Stimulated activated CD4-positive, alpha-beta T cell treated with anti-CD3 and anti-CD28 coated beads, Interleukin-1b, Interleukin-23, amount 100 ng/mL, for 4 hours (primary cell): ENCODE results near the gene ZDHHC14.

ENCODE experiments used
- DNase-seq, 2 donors: peaks; one replicate each; pipeline ENCODE4 v3.0.0-alpha.2; 2020; ENCODE audit warnings: low read depth in 2 of 2

Gene ZDHHC14

GRCh38 chr6:157642736-157643135, 261.7 kb downstream of the ZDHHC14 start:
- DNase-seq: no peak

GRCh38 chr6:157644043-157644810, 263.2 kb downstream of the ZDHHC14 start:
- DNase-seq: peak; percentile 20 to 31

GRCh38 chr6:157645201-157645795, 264.3 kb downstream of the ZDHHC14 start:
- DNase-seq: no peak

- DNase-seq: no peak
Observed at GRCh38 chr6:157646012-157646411, 265.0 kb downstream of the ZDHHC14 start.

- no peak for DNase-seq
Observed at GRCh38 chr6:157647261-157647915, 266.4 kb downstream of the ZDHHC14 start.

GRCh38 chr6:157648561-157648960, 267.6 kb downstream of the ZDHHC14 start:
- no peak for DNase-seq

- no peak for DNase-seq
Observed at GRCh38 chr6:157649311-157650260, 268.6 kb downstream of the ZDHHC14 start.

GRCh38 chr6:157650261-157650640, 269.3 kb downstream of the ZDHHC14 start:
- no peak for DNase-seq

GRCh38 chr6:157650801-157651200, 269.8 kb downstream of the ZDHHC14 start:
- DNase-seq: no peak

- no peak for DNase-seq
Observed at GRCh38 chr6:157651731-157652490, 270.9 kb downstream of the ZDHHC14 start.

GRCh38 chr6:157652601-157653363, 271.8 kb downstream of the ZDHHC14 start:
- no peak for DNase-seq

GRCh38 chr6:157653521-157653920, 272.5 kb downstream of the ZDHHC14 start:
- DNase-seq: no peak

- DNase-seq: no peak
Observed at GRCh38 chr6:157655139-157655538, 274.1 kb downstream of the ZDHHC14 start.

GRCh38 chr6:157656437-157656997, 275.5 kb downstream of the ZDHHC14 start:
- DNase-seq: no peak

- no peak for DNase-seq
Observed at GRCh38 chr6:157657754-157658153, 276.8 kb downstream of the ZDHHC14 start.

GRCh38 chr6:157658301-157658700, 277.3 kb downstream of the ZDHHC14 start:
- DNase-seq: no peak

GRCh38 chr6:157659536-157660271, 278.7 kb downstream of the ZDHHC14 start:
- no peak for DNase-seq

GRCh38 chr6:157660414-157660813, 279.4 kb downstream of the ZDHHC14 start:
- DNase-seq: no peak

GRCh38 chr6:157661652-157662051, 280.7 kb downstream of the ZDHHC14 start:
- no peak for DNase-seq
